Measurements from ENCODE around the gene PPP3CA.

GRCh38 chr4:101253121-101253520, 94.2 kb downstream of the PPP3CA start:
- TF ChIP-seq CTCF (conservative IDR thresholded peaks at IDR 0.05; ENCODE audit: low read depth, low read length) = no peak
- TF ChIP-seq EZH2 (IDR thresholded peaks at IDR 0.05; ENCODE audit: borderline replicate concordance, low read depth, low read length, poor library complexity, severe bottlenecking) = no peak

Data from A673 (cell line).